Caco-2 (cell line): Measurements from ENCODE around the gene TCF12. TPM values are rescaled to one million over a fixed set of nuclear protein-coding genes. Genes with fewer than 3 reads are reported as not detected.

Experiments used
- BruUV-seq: library from RNA; stranded (reverse); fragments of 400-500 nt; replicated peaks from 2 replicates; lab custom pipeline; 2021; lab: Mats Ljungman, UMichigan
- CTCF ChIA-PET: fragments of 300-600 bp; sonication (Branson Sonifier 250); formaldehyde crosslinking; loops from one replicate; lab custom pipeline; 2022; ENCODE audit warnings: antibody characterized with exemption; lab: Charles Lee
- POLR2A ChIA-PET: fragments of 300-600 bp; sonication (Branson Sonifier 250); formaldehyde crosslinking; loops from one replicate; lab custom pipeline; 2022; ENCODE audit warnings: antibody characterized with exemption; lab: Charles Lee
- DNase-seq, 2 experiments: peaks; one replicate each; pipeline versions ENCODE4 v3.0.0 to v3.0.0-alpha.2; 2020 to 2022
- H3K27me3 ChIP-seq: replicated peaks from 2 replicates; pipeline ENCODE4 v1.6.0; 2011; ENCODE audit warnings: low read length; ENCODE audit not compliant: control insufficient read depth, insufficient read depth
- H3K36me3 ChIP-seq: 2 replicates; pipeline ENCODE4 v1.5.1; 2011; ENCODE audit warnings: low read length; ENCODE audit not compliant: control insufficient read depth, insufficient read depth
- H3K4me1 ChIP-seq: fragments of 250-450 bp; sonication (Bioruptor Pico); 2 replicates; pipeline ENCODE4 v1.5.1; 2020; ENCODE audit warnings: mild to moderate bottlenecking
- H3K4me3 ChIP-seq: 2 replicates; pipeline ENCODE4 v1.5.1; 2011; ENCODE audit warnings: low read depth, mild to moderate bottlenecking, control low read depth, low read length
- H3K9me3 ChIP-seq: fragments of 250-450 bp; sonication (Bioruptor Pico); 2 replicates; pipeline ENCODE4 v1.5.1; 2020; ENCODE audit warnings: mild to moderate bottlenecking, moderate library complexity
- H3K27ac Mint-ChIP-seq: one replicate; pipeline ENCODE4 v1.8.0; 2022; ENCODE audit warnings: mixed read lengths; ENCODE audit not compliant: unreplicated experiment
- H3K27me3 Mint-ChIP-seq: one replicate; pipeline ENCODE4 v1.8.0; 2022; ENCODE audit warnings: mixed read lengths; ENCODE audit not compliant: insufficient read depth, unreplicated experiment
- H3K36me3 Mint-ChIP-seq: one replicate; pipeline ENCODE4 v1.8.0; 2022; ENCODE audit warnings: mild to moderate bottlenecking, mixed read lengths; ENCODE audit not compliant: insufficient read depth, unreplicated experiment
- H3K4me1 Mint-ChIP-seq: one replicate; pipeline ENCODE4 v1.8.0; 2022; ENCODE audit warnings: low read depth, mixed read lengths; ENCODE audit not compliant: unreplicated experiment
- H3K4me3 Mint-ChIP-seq: one replicate; pipeline ENCODE4 v1.8.0; 2022; ENCODE audit warnings: mild to moderate bottlenecking, moderate library complexity, mixed read lengths; ENCODE audit not compliant: unreplicated experiment
- H3K9me3 Mint-ChIP-seq: one replicate; pipeline ENCODE4 v1.8.0; 2022; ENCODE audit warnings: mixed read lengths; ENCODE audit not compliant: unreplicated experiment
- intact Hi-C: fragments of 100-400 bp; cut with micrococcal nuclease; formaldehyde crosslinking; loops from one replicate; pipeline ENCODE4 v1.10.0; 2022; ENCODE audit not compliant: unreplicated experiment
- total RNA-seq: library from RNA; stranded (reverse); gene quantifications from 2 replicates; pipeline ENCODE4 v1.2.3, GENCODE V29; 2022
- TF ChIP-seq, protein P1 (sequence below), 2 experiments: fragments of 200-600 bp in 1 of 2; IDR thresholded peaks; 1 replicate in 1 of 2; 2 replicates in 1 of 2; pipeline versions ENCODE4 v1.5.1 to v1.8.0; 2011 to 2022; ENCODE audit warnings: antibody characterized with exemption in 1 of 2, control low read depth in 1 of 2, inconsistent platforms in 1 of 2, low read depth in 1 of 2, low read length in 1 of 2, mild to moderate bottlenecking in 1 of 2, moderate library complexity in 1 of 2; ENCODE audit not compliant: insufficient read depth in 1 of 2, severe bottlenecking in 1 of 2, unreplicated experiment in 1 of 2

Gene TCF12
- total RNA-seq, 1 experiment from 2014 or later: 64.4 TPM

DNA sequence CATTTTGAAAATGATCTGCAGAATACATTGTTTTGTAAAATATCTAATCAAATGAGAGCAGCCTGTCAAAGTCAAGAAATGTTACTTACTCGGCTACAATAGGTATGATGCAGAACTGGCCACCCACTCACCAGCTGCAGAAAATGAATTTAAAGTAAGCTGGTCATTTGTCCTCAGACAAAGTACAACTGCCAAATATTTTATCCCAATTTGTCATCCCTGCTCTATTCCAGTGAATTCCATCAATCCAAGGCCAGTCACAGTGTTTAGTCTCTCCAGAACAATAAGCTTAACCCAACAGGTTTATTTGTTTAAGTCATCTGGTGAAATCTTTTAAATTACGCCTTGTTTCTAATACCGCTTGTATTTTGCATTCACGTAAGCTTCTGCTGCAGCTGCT, 46.6 kb upstream of the TCF12 start:
- BruUV-seq: no TSS peak
- POLR2A ChIA-PET: no interaction called here
- DNase-seq: no peak
- Mint-ChIP-seq H3K27me3 (no peaks in the 10 kb centered on the region), H3K9me3 (no peaks in the 10 kb centered on the region), H3K4me3 (no peak overlapping the region), H3K4me1 (peaks cover 7% of the 10 kb centered on the region), H3K36me3 (no peaks in the 10 kb centered on the region), H3K27ac (no peak overlapping the region)
- Histone ChIP-seq H3K27me3 (no peaks in the 10 kb centered on the region), H3K9me3 (no peaks in the 10 kb centered on the region), H3K4me1 (no peaks in the 10 kb centered on the region), H3K36me3 (no peaks in the 10 kb centered on the region), H3K4me3 (no peak overlapping the region)
- TF ChIP-seq, protein P1, sequence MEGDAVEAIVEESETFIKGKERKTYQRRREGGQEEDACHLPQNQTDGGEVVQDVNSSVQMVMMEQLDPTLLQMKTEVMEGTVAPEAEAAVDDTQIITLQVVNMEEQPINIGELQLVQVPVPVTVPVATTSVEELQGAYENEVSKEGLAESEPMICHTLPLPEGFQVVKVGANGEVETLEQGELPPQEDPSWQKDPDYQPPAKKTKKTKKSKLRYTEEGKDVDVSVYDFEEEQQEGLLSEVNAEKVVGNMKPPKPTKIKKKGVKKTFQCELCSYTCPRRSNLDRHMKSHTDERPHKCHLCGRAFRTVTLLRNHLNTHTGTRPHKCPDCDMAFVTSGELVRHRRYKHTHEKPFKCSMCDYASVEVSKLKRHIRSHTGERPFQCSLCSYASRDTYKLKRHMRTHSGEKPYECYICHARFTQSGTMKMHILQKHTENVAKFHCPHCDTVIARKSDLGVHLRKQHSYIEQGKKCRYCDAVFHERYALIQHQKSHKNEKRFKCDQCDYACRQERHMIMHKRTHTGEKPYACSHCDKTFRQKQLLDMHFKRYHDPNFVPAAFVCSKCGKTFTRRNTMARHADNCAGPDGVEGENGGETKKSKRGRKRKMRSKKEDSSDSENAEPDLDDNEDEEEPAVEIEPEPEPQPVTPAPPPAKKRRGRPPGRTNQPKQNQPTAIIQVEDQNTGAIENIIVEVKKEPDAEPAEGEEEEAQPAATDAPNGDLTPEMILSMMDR (IDR thresholded peaks at IDR 0.05; ENCODE audit: insufficient read depth in 1 of 2, low read depth in 1 of 2, low read length in 1 of 2, severe bottlenecking in 1 of 2, unreplicated experiment in 1 of 2): no peak
- CTCF ChIA-PET: no interaction called here
- intact Hi-C loops: no loop called here

DNA sequence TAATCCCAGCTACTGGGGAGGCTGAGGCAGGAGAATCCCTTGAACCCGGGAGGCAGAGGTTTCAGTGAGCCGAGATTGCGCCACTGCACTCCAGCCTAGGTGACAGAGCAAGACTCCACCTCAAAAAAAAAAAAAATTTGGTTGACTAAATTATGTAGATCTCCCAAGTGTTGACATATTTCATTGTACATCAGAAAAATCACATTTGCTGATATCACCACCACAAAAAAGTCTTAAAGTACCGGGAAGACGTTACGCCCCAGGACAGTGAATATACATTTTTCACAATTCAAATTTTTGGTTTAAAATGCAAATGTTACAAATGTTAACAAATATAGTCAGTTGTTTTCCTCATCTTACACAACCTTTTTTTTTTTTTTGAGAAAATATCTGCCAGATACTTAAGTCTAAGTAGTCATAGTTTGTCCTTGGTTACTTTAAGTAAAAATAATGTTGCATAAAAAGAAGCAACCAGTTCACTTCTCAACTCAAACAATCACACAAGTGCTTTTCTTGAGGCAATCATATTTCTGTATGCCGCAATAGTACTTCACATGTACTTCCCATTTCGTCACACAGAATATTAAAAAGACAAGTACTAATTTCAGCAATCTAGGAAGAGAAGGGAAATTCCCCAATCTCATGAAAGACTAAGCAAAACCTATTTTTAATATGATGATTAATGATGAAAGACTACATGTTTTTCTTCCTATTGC, 41.0 kb upstream of the TCF12 start:
- Histone ChIP-seq H3K4me3 (no peak overlapping the region), H3K4me1 (no peaks in the 10 kb centered on the region), H3K36me3 (no peaks in the 10 kb centered on the region), H3K9me3 (no peaks in the 10 kb centered on the region), H3K27me3 (no peaks in the 10 kb centered on the region)
- Mint-ChIP-seq H3K27ac (no peak overlapping the region), H3K4me3 (no peak overlapping the region), H3K4me1 (no peaks in the 10 kb centered on the region), H3K36me3 (no peaks in the 10 kb centered on the region), H3K9me3 (no peaks in the 10 kb centered on the region), H3K27me3 (peaks cover 2% of the 10 kb centered on the region)
- POLR2A ChIA-PET: no interaction called here
- DNase-seq: no peak
- TF ChIP-seq, protein P1 (IDR thresholded peaks at IDR 0.05; ENCODE audit: insufficient read depth in 1 of 2, low read depth in 1 of 2, low read length in 1 of 2, severe bottlenecking in 1 of 2, unreplicated experiment in 1 of 2): no peak
- no TSS peak for BruUV-seq
- intact Hi-C loops: no loop called here
- CTCF ChIA-PET: no interaction called here

DNA sequence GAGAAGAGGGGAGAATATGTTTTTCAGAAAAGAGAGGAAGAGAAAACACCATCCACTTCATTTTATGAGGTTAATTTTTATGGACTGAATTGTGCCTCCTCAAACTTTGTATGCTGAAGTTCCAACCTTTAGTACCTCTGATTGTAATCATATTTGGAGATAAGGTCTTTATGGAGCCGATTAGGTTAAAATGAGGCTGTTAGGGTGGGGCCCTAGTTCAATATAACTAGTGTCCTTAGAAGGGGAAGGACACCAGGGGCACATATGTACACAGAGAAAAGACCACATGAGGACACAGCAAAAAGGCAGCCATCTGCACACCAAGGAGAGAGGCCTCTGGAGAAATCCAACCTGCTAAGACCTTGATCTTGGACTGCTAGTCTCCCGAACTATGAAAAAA, 38.9 kb upstream of the TCF12 start:
- Histone ChIP-seq H3K9me3 (no peaks in the 10 kb centered on the region), H3K36me3 (no peaks in the 10 kb centered on the region), H3K27me3 (no peaks in the 10 kb centered on the region), H3K4me3 (no peak overlapping the region), H3K4me1 (no peaks in the 10 kb centered on the region)
- H3K9me3 Mint-ChIP-seq: no peaks in the 10 kb centered on the region
- TF ChIP-seq, protein P1 (IDR thresholded peaks at IDR 0.05; ENCODE audit: insufficient read depth in 1 of 2, low read depth in 1 of 2, low read length in 1 of 2, severe bottlenecking in 1 of 2, unreplicated experiment in 1 of 2): no peak
- POLR2A ChIA-PET: no interaction called here
- peaks cover 2% of the 10 kb centered on the region for H3K27me3 Mint-ChIP-seq
- no peaks in the 10 kb centered on the region for H3K36me3 Mint-ChIP-seq
- intact Hi-C loops: no loop called here
- no peak overlapping the region for H3K4me3 Mint-ChIP-seq
- DNase-seq: no peak
- no peak overlapping the region for H3K27ac Mint-ChIP-seq
- no peaks in the 10 kb centered on the region for H3K4me1 Mint-ChIP-seq
- CTCF ChIA-PET: no interaction called here
- BruUV-seq: no TSS peak
